ENCODE measurements around the gene FOXN3.

Gene FOXN3

GRCh38 chr14:89164168-89165073, 252.6 kb downstream of the FOXN3 start:
- Histone ChIP-seq H3K9me3 (ENCODE audit: insufficient read depth, low read length) (no peaks in the 10 kb centered on the region), H3K79me2 (ENCODE audit: low read length) (no peaks in the 10 kb centered on the region), H3K36me3 (replicated peaks; ENCODE audit: low read depth, low read length) (no peaks in the 10 kb centered on the region), H3K9ac (ENCODE audit: low read length) (no peak overlapping the region), H3K4me2 (ENCODE audit: low read length) (peak overlapping the region; percentile 58), H3K4me3 (ENCODE audit: low read length) (peak overlapping the region; percentile 20; the same call in 1 of the 2 replicates), H3K27ac (ENCODE audit: low read length) (no peak overlapping the region), H3K4me1 (ENCODE audit: low read length) (peaks cover 19% of the 10 kb centered on the region), H2AFZ (ENCODE audit: low read depth, low read length) (no peak overlapping the region), H4K20me1 (ENCODE audit: insufficient read depth, low read length) (no peaks in the 10 kb centered on the region), H3K27me3 (ENCODE audit: low read depth, low read length) (no peaks in the 10 kb centered on the region)
- no peak for TF ChIP-seq EZH2phosphoT487 (IDR thresholded peaks at IDR 0.05; ENCODE audit: low read depth)
- TF ChIP-seq, protein P1, sequence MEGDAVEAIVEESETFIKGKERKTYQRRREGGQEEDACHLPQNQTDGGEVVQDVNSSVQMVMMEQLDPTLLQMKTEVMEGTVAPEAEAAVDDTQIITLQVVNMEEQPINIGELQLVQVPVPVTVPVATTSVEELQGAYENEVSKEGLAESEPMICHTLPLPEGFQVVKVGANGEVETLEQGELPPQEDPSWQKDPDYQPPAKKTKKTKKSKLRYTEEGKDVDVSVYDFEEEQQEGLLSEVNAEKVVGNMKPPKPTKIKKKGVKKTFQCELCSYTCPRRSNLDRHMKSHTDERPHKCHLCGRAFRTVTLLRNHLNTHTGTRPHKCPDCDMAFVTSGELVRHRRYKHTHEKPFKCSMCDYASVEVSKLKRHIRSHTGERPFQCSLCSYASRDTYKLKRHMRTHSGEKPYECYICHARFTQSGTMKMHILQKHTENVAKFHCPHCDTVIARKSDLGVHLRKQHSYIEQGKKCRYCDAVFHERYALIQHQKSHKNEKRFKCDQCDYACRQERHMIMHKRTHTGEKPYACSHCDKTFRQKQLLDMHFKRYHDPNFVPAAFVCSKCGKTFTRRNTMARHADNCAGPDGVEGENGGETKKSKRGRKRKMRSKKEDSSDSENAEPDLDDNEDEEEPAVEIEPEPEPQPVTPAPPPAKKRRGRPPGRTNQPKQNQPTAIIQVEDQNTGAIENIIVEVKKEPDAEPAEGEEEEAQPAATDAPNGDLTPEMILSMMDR (IDR thresholded peaks at IDR 0.05; ENCODE audit: low read depth, low read length): no peak

DNA sequence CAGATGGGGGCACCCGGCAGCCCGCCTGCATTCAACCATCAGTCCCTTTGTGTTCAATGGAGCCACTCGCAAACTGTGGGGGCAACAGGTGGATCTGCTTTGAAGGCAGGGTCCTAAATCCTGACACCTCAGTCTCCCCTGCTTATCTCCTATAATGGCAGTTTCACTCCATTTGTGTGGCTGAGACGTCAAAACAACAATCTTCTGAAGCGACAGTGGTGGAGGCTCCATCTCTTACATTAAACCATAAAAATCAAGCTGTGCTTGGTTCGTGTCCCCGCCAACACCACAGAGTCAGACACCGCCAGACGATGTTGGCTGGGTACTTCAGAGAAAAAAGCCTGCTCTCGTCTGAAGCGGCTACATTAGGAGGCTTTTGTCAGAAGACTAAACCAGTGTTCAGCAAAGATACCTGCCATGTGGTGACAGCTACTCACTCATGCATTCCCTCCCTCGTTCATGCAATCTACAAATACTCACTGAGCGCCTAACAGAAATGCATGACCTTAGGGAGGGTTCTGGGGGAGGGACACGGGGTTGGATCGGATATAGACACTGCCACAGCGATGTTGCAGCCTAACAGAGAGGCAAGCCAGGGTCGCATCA, 253.9 kb downstream of the FOXN3 start:
- Histone ChIP-seq H3K9ac (ENCODE audit: low read length) (no peak overlapping the region), H3K27me3 (ENCODE audit: low read depth, low read length) (no peaks in the 10 kb centered on the region), H3K79me2 (ENCODE audit: low read length) (no peaks in the 10 kb centered on the region), H3K36me3 (replicated peaks; ENCODE audit: low read depth, low read length) (no peaks in the 10 kb centered on the region), H3K27ac (ENCODE audit: low read length) (no peak overlapping the region), H3K9me3 (ENCODE audit: insufficient read depth, low read length) (no peaks in the 10 kb centered on the region), H2AFZ (ENCODE audit: low read depth, low read length) (no peak overlapping the region), H3K4me1 (ENCODE audit: low read length) (peaks cover 22% of the 10 kb centered on the region), H3K4me2 (ENCODE audit: low read length) (no peak overlapping the region), H3K4me3 (ENCODE audit: low read length) (no peak overlapping the region), H4K20me1 (ENCODE audit: insufficient read depth, low read length) (no peaks in the 10 kb centered on the region)
- TF ChIP-seq, protein P1 (IDR thresholded peaks at IDR 0.05; ENCODE audit: low read depth, low read length): no peak
- no peak for TF ChIP-seq EZH2phosphoT487 (IDR thresholded peaks at IDR 0.05; ENCODE audit: low read depth)

- H3K4me1 ChIP-seq (ENCODE audit: low read length): peaks cover 22% of the 10 kb centered on the region
- H3K27ac ChIP-seq (ENCODE audit: low read length): no peak overlapping the region
- no peaks in the 10 kb centered on the region for H3K9me3 ChIP-seq (ENCODE audit: insufficient read depth, low read length)
- no peak overlapping the region for H3K4me3 ChIP-seq (ENCODE audit: low read length)
- no peak overlapping the region for H3K4me2 ChIP-seq (ENCODE audit: low read length)
- no peak overlapping the region for H3K9ac ChIP-seq (ENCODE audit: low read length)
- no peaks in the 10 kb centered on the region for H3K27me3 ChIP-seq (ENCODE audit: low read depth, low read length)
- no peak for TF ChIP-seq EZH2phosphoT487 (IDR thresholded peaks at IDR 0.05; ENCODE audit: low read depth)
- TF ChIP-seq, protein P1 (IDR thresholded peaks at IDR 0.05; ENCODE audit: low read depth, low read length): no peak
- no peaks in the 10 kb centered on the region for H3K79me2 ChIP-seq (ENCODE audit: low read length)
- no peak overlapping the region for H2AFZ ChIP-seq (ENCODE audit: low read depth, low read length)
- H4K20me1 ChIP-seq (ENCODE audit: insufficient read depth, low read length): no peaks in the 10 kb centered on the region
- H3K36me3 ChIP-seq (replicated peaks; ENCODE audit: low read depth, low read length): no peaks in the 10 kb centered on the region
Observed at GRCh38 chr14:89162586-89162985, 254.4 kb downstream of the FOXN3 start.

GRCh38 chr14:89160437-89160836, 256.6 kb downstream of the FOXN3 start:
- H3K4me2 ChIP-seq (ENCODE audit: low read length): no peak overlapping the region
- TF ChIP-seq EZH2phosphoT487 (IDR thresholded peaks at IDR 0.05; ENCODE audit: low read depth): no peak
- TF ChIP-seq, protein P1 (IDR thresholded peaks at IDR 0.05; ENCODE audit: low read depth, low read length): no peak
- H2AFZ ChIP-seq (ENCODE audit: low read depth, low read length): no peak overlapping the region
- H3K4me1 ChIP-seq (ENCODE audit: low read length): peaks cover 15% of the 10 kb centered on the region
- H3K4me3 ChIP-seq (ENCODE audit: low read length): no peak overlapping the region
- no peaks in the 10 kb centered on the region for H3K27me3 ChIP-seq (ENCODE audit: low read depth, low read length)
- H4K20me1 ChIP-seq (ENCODE audit: insufficient read depth, low read length): no peaks in the 10 kb centered on the region
- H3K79me2 ChIP-seq (ENCODE audit: low read length): no peaks in the 10 kb centered on the region
- no peaks in the 10 kb centered on the region for H3K9me3 ChIP-seq (ENCODE audit: insufficient read depth, low read length)
- H3K27ac ChIP-seq (ENCODE audit: low read length): no peak overlapping the region
- no peak overlapping the region for H3K9ac ChIP-seq (ENCODE audit: low read length)
- no peaks in the 10 kb centered on the region for H3K36me3 ChIP-seq (replicated peaks; ENCODE audit: low read depth, low read length)

All from OCI-LY3 (cell line).